ENCODE results near the gene STPG2. TPM values are rescaled to one million over a fixed set of nuclear protein-coding genes. Genes with fewer than 3 reads are reported as not detected.

STPG2 gene
- total RNA-seq, 6 donors from 2014 or later, result 0.30 to 5.2 (median 0.49) TPM; not detected in 1

GRCh38 chr4:98102660-98103059 is 40.6 kb downstream of the STPG2 start:
- WGBS, 2 donors, result 65 to 76% methylated on average over 1 of the region's 1 CpG
- H3K36me3 ChIP-seq, result no peaks in the 10 kb centered on the region
- H3K4me1 ChIP-seq, result no peaks in the 10 kb centered on the region
- H3K27me3 ChIP-seq, result no peaks in the 10 kb centered on the region
- DNase-seq (no peak), ATAC-seq (ENCODE audit: low FRiP score in 2 of 2) (no peak)
- H3K9me3 ChIP-seq, result no peaks in the 10 kb centered on the region
- H3K27ac ChIP-seq, result no peak overlapping the region
- TF ChIP-seq CTCF (IDR thresholded peaks at IDR 0.05), result no peak
- no peak for TF ChIP-seq POLR2A (IDR thresholded peaks at IDR 0.05)
- no peak for TF ChIP-seq EP300 (IDR thresholded peaks at IDR 0.05)
- TF ChIP-seq POLR2AphosphoS5 (IDR thresholded peaks at IDR 0.05), result no peak
- H3K4me3 ChIP-seq, result no peak overlapping the region

GRCh38 chr4:98101988-98102387 is 41.3 kb downstream of the STPG2 start:
- Histone ChIP-seq H3K36me3 (no peaks in the 10 kb centered on the region), H3K9me3 (no peaks in the 10 kb centered on the region), H3K4me3 (no peak overlapping the region), H3K27me3 (no peaks in the 10 kb centered on the region), H3K4me1 (no peaks in the 10 kb centered on the region), H3K27ac (no peak overlapping the region)
- WGBS, 2 donors, result 33 to 54% methylated on average over 1 of the region's 1 CpG
- no peak for ATAC-seq (ENCODE audit: low FRiP score in 2 of 2)
- no peak for DNase-seq
- TF ChIP-seq POLR2A (IDR thresholded peaks at IDR 0.05) (no peak), CTCF (IDR thresholded peaks at IDR 0.05) (no peak), POLR2AphosphoS5 (IDR thresholded peaks at IDR 0.05) (no peak), EP300 (IDR thresholded peaks at IDR 0.05) (no peak)

GRCh38 chr4:98098764-98099163 is 44.5 kb downstream of the STPG2 start:
- no peak for ATAC-seq (ENCODE audit: low FRiP score in 2 of 2)
- no peak overlapping the region for H3K27ac ChIP-seq

GRCh38 chr4:98094118-98094517 is 49.2 kb downstream of the STPG2 start:
- no peak overlapping the region for H3K27ac ChIP-seq
- no peak overlapping the region for H3K4me3 ChIP-seq
- no peaks in the 10 kb centered on the region for H3K4me1 ChIP-seq
- no peaks in the 10 kb centered on the region for H3K36me3 ChIP-seq
- TF ChIP-seq EP300 (IDR thresholded peaks at IDR 0.05), result no peak
- TF ChIP-seq POLR2AphosphoS5 (IDR thresholded peaks at IDR 0.05), result no peak
- no peak for TF ChIP-seq POLR2A (IDR thresholded peaks at IDR 0.05)
- no peak for TF ChIP-seq CTCF (IDR thresholded peaks at IDR 0.05)
- WGBS, 2 donors, result 85 to 96% methylated on average over 2 of the region's 2 CpGs
- ATAC-seq (ENCODE audit: low FRiP score in 2 of 2) (no peak), DNase-seq (no peak)
- no peaks in the 10 kb centered on the region for H3K9me3 ChIP-seq
- H3K27me3 ChIP-seq, result no peaks in the 10 kb centered on the region

More at GRCh38 chr4:98098764-98099163, 44.5 kb downstream of the STPG2 start:
- TF ChIP-seq CTCF (IDR thresholded peaks at IDR 0.05), result no peak
- Histone ChIP-seq H3K4me3 (no peak overlapping the region), H3K9me3 (no peaks in the 10 kb centered on the region), H3K36me3 (no peaks in the 10 kb centered on the region), H3K27me3 (no peaks in the 10 kb centered on the region), H3K4me1 (no peaks in the 10 kb centered on the region)
- DNase-seq, result no peak

- Histone ChIP-seq H3K27ac (no peak overlapping the region), H3K9me3 (no peaks in the 10 kb centered on the region), H3K4me3 (no peak overlapping the region), H3K27me3 (no peaks in the 10 kb centered on the region), H3K36me3 (no peaks in the 10 kb centered on the region), H3K4me1 (no peaks in the 10 kb centered on the region)
- DNase-seq (no peak), ATAC-seq (ENCODE audit: low FRiP score in 2 of 2) (no peak)
- TF ChIP-seq EP300 (IDR thresholded peaks at IDR 0.05) (no peak), POLR2A (IDR thresholded peaks at IDR 0.05) (no peak), CTCF (IDR thresholded peaks at IDR 0.05) (no peak), POLR2AphosphoS5 (IDR thresholded peaks at IDR 0.05) (no peak)
- 72 to 79% methylated on average over 2 of the region's 2 CpGs for WGBS, 2 donors
These were observed 49.6 kb downstream of the STPG2 start for GRCh38 chr4:98093662-98094061.
